Bronchial epithelial cell (primary cell): ENCODE measurements around the gene KRT33B. TPM values are rescaled to one million over a fixed set of nuclear protein-coding genes. Genes with fewer than 3 reads are reported as not detected.
A peak's percentile ranks its signal among the peaks of the same experiment; 100 is the strongest.

Experiments used
- DNase-seq: peaks from one replicate; pipeline ENCODE4 v3.0.0-alpha.2; 2010; ENCODE audit warnings: low read depth
- FAIRE-seq: peaks from 2 replicates; lab custom pipeline; 2011; peaks lifted over from hg19 to GRCh38; lab: Jason Lieb, UNC
- H3K27me3 ChIP-seq: 2 replicates; pipeline ENCODE4 v1.5.1; 2011; ENCODE audit warnings: low read length; ENCODE audit not compliant: control insufficient read depth, insufficient read depth
- H3K36me3 ChIP-seq: 2 replicates; pipeline ENCODE4 v1.5.1; 2011; ENCODE audit warnings: low read length; ENCODE audit not compliant: control insufficient read depth, insufficient read depth
- H3K4me3 ChIP-seq: 2 replicates; pipeline ENCODE4 v1.5.1; 2011; ENCODE audit warnings: mild to moderate bottlenecking, low read depth, low read length, control low read depth
- total RNA-seq: library from RNA; depleted of rRNA; stranded (reverse); fragments of >200 nt; gene quantifications from 2 replicates; pipeline ENCODE4 v1.2.1, GENCODE V29; 2014
- TF ChIP-seq, protein P1 (sequence below): IDR thresholded peaks from 2 replicates; pipeline ENCODE4 v1.5.1; 2011; ENCODE audit warnings: mild to moderate bottlenecking, moderate library complexity, low read length, control low read depth, inconsistent platforms; ENCODE audit not compliant: insufficient read depth, severe bottlenecking

KRT33B gene
- total RNA-seq, 1 donor from 2014 or later: 0.79 TPM

DNA sequence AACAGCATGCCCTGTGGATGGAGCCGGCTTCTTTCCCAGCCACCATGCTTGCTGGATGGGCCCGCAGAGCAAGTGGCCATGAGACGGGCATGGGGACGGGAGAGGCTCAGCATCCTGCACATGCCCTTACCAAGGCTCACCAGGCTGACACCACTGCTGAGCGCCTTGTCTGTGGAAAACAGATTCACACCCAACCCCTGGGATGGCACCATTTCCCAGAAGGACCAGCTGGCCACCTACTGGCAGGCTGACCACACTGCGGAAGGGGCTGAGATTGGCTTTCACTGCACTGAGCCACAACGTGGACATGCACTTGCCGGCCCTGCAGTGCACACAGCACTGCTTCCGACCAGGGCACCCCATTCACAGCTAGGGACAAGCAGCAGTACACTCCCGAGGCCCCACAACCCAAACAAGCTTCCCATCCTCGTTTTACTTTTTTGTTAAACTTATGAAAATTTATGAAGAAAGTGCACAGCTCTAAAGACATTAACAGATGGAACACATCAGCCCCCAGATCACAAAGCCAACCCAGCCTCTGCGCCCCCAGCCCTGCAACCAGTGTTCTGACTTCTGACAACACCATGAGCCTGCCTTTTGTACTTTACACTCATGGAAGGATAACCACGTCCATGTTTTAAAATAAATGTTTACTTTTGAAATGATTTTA is 40.2 kb downstream of the KRT33B start:
- Histone ChIP-seq H3K36me3 (no peaks in the 10 kb centered on the region), H3K4me3 (no peak overlapping the region), H3K27me3 (no peaks in the 10 kb centered on the region)
- peak; percentile 13 for FAIRE-seq
- peak; percentile 42 for DNase-seq
- TF ChIP-seq, protein P1, sequence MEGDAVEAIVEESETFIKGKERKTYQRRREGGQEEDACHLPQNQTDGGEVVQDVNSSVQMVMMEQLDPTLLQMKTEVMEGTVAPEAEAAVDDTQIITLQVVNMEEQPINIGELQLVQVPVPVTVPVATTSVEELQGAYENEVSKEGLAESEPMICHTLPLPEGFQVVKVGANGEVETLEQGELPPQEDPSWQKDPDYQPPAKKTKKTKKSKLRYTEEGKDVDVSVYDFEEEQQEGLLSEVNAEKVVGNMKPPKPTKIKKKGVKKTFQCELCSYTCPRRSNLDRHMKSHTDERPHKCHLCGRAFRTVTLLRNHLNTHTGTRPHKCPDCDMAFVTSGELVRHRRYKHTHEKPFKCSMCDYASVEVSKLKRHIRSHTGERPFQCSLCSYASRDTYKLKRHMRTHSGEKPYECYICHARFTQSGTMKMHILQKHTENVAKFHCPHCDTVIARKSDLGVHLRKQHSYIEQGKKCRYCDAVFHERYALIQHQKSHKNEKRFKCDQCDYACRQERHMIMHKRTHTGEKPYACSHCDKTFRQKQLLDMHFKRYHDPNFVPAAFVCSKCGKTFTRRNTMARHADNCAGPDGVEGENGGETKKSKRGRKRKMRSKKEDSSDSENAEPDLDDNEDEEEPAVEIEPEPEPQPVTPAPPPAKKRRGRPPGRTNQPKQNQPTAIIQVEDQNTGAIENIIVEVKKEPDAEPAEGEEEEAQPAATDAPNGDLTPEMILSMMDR: peak; percentile 91

DNA sequence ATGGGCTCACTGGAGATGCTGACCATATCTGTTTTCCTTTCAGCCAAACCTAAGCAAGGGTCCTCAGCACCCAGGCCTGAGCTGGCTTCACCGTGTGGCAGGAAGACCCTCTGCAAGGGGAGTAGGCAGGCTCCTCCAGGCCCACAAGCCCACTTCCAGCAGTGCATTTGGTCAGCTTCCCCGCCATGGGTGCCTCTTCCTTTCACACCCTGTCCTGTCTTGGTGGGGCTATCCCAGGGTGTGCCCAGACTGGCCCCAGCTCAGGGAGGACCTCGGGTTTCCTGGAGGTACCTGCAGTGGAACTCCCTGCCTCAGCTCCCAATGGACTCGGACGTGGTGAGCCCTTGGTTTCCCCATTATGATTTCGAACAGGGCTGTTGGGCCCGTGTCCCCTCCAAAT is 41.4 kb downstream of the KRT33B start:
- FAIRE-seq: no peak
- TF ChIP-seq, protein P1: no peak
- no peak for DNase-seq
- no peaks in the 10 kb centered on the region for H3K36me3 ChIP-seq
- H3K4me3 ChIP-seq: no peak overlapping the region
- no peaks in the 10 kb centered on the region for H3K27me3 ChIP-seq

DNA sequence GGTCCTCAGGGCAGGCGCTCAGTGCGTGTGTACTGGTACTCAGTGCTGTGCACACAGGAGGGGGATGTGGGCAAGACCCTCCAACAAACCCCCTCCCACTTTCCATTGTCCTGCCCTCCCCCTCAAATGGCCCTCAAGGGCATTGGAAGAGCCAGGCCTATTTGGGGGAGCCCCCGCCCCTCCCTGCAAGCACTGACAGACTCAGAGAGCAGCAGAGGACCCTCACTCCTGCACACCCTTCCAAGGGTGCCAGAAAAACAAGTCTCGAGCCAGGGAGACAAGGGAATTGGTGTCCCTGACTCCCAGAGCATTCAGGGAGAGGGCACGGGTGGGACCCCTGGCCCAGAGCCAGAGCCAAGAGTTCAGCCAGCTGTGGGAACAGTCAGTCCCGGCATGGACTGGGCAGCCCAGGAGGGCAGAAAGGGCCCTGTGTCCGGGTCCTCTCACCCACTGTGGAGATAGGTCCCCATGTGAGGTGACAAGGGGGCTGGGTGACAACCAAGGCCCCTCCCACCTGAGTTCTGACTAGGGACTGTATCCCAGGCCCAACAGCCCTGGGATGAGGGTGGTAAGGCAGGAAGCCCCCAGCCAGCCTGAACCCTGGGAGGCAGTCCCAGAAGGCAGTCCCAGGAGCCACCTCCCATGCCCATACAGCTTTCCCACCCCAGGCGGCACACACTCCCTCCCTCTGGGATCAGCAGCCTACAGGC is 42.0 kb downstream of the KRT33B start:
- TF ChIP-seq, protein P1: no peak
- Histone ChIP-seq H3K4me3 (no peak overlapping the region), H3K36me3 (no peaks in the 10 kb centered on the region), H3K27me3 (no peaks in the 10 kb centered on the region)
- DNase-seq (no peak), FAIRE-seq (no peak)

DNA sequence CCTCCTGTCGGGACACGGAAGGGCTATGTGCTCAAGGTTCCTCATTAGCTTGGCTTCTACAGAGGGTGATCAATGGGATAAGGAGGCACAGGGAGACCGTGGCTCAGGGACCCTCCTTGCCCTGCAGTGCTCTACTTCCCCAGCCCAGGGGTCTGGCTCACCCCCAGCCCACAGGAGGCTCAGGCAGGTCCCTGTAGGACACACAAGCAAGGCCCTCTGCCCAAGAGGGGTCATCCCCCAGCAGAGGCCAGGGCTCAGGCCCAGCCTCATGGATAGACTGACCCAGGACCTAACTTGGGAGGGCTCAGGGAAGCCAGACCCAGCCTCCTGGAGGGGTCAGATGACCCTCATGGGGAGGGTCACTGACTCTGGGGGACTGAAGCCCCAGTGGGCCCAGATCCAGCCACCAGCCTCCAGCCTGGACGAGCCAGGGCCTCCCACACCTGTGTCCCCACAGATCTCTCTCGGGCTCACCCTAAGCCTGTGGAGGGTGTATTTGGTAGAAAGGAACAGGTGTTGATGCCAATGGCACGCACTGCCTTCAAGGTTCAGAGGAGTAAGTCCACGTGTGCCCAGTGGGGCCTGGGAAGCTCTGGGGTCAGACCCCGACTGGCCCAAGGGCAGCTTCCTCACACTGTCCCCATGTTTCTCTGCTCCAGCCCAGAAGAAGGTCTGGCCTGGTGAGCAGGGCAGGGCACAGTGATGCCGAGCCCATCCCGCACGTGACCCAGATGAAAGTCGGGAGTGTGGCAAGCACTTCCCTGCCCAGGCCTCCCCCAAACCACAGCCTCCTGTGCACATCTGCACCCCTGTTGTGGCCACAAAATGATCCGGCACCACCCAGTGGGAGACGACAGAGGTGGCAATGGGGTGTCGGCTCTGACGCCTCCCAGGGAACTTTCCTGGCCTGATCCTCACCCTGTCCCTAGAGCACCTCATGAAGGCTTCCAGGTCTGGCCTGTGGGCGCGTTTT is 43.2 kb downstream of the KRT33B start:
- H3K36me3 ChIP-seq: no peaks in the 10 kb centered on the region
- no peak overlapping the region for H3K4me3 ChIP-seq
- no peaks in the 10 kb centered on the region for H3K27me3 ChIP-seq
- FAIRE-seq (no peak), DNase-seq (no peak)
- TF ChIP-seq, protein P1: no peak

DNA sequence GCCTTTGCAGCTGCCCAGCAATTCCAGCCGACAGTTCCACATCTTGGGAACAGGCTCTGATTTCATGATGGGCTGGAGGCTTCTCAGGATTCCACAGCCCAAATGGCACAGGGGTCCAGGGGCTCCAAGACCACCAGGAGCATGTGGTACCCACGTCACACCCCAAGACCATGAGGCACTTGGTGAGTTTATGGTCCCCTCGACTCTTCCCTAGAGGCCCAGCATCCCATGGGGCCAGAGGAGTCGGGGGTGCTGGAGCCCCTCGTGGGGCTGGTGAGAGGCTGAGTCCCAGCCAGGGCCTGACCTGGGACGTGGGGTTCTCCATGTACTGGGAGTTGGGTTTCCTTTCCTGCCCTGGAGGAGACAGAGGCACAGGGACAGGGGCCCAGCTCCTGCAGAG is 44.0 kb downstream of the KRT33B start:
- DNase-seq: no peak
- Histone ChIP-seq H3K27me3 (no peaks in the 10 kb centered on the region), H3K4me3 (no peak overlapping the region), H3K36me3 (no peaks in the 10 kb centered on the region)
- FAIRE-seq: no peak
- TF ChIP-seq, protein P1: no peak
